Natural killer cell (primary cell): Measurements from ENCODE around the gene IL20. TPM values are rescaled to one million over a fixed set of nuclear protein-coding genes. Genes with fewer than 3 reads are reported as not detected.

Source experiments
- ATAC-seq, 3 donors: fragments of 150-1000 bp in 2 of 3; fragments of 200-7000 bp in 1 of 3; cut with Tn5 transposase; 1 replicate in 1 of 3; 2 replicates in 2 of 3; pipeline ENCODE4 v1.10.0; 2021; ENCODE audit warnings: mild to moderate bottlenecking in 2 of 3, moderate library complexity in 2 of 3
- DNase-seq, 2 donors: peaks; one replicate each; pipeline versions ENCODE4 v3.0.0 to v3.0.0-alpha.2; 2013 to 2021; ENCODE audit warnings: mixed read lengths in 1 of 2
- H3K27ac ChIP-seq: one replicate; pipeline ENCODE4 v1.5.1; 2013; ENCODE audit warnings: mild to moderate bottlenecking, low read length
- H3K27me3 ChIP-seq: one replicate; pipeline ENCODE4 v1.6.1; 2013; ENCODE audit warnings: low read length; ENCODE audit not compliant: control insufficient read depth, insufficient read depth
- H3K36me3 ChIP-seq: one replicate; pipeline ENCODE4 v1.6.1; 2013; ENCODE audit warnings: low read length; ENCODE audit not compliant: control insufficient read depth, insufficient read depth
- H3K4me1 ChIP-seq: one replicate; pipeline ENCODE4 v1.6.1; 2013; ENCODE audit warnings: low read length; ENCODE audit not compliant: control insufficient read depth, insufficient read depth
- H3K4me3 ChIP-seq: one replicate; pipeline ENCODE4 v1.5.1; 2013; ENCODE audit warnings: low read length
- H3K9me3 ChIP-seq: one replicate; pipeline ENCODE4 v1.6.1; 2013; ENCODE audit warnings: low read length; ENCODE audit not compliant: control insufficient read depth, insufficient read depth
- H3K27ac Mint-ChIP-seq, 2 donors: one replicate each; pipeline ENCODE4 v1.8.0; 2022; ENCODE audit warnings: mild to moderate bottlenecking in 2 of 2, mixed read lengths in 2 of 2, moderate library complexity in 1 of 2
- H3K27me3 Mint-ChIP-seq, 2 donors: one replicate each; pipeline ENCODE4 v1.8.0; 2022; ENCODE audit warnings: low read depth in 2 of 2, mixed read lengths in 2 of 2
- H3K36me3 Mint-ChIP-seq: one replicate; pipeline ENCODE4 v1.8.0; 2022; ENCODE audit warnings: mixed read lengths
- H3K4me1 Mint-ChIP-seq, 2 donors: one replicate each; pipeline ENCODE4 v1.8.0; 2022; ENCODE audit warnings: mixed read lengths in 2 of 2
- H3K4me3 Mint-ChIP-seq: one replicate; pipeline ENCODE4 v1.8.0; 2022; ENCODE audit warnings: mild to moderate bottlenecking, moderate library complexity, mixed read lengths
- H3K9me3 Mint-ChIP-seq, 2 donors: one replicate each; pipeline ENCODE4 v1.8.0; 2022; ENCODE audit warnings: mixed read lengths in 2 of 2
- WGBS: methylation state at CpG from one replicate; pipeline ENCODE4 v1.1.7; 2013; ENCODE audit warnings: missing lambda C conversion rate; ENCODE audit not compliant: insufficient coverage; 5-methylcytosine and 5-hydroxymethylcytosine counted together
- intact Hi-C: fragments of 100-400 bp; cut with micrococcal nuclease; formaldehyde crosslinking; loops from one replicate; pipeline ENCODE4 v1.14.2; 2022
- total RNA-seq, 4 donors: library from RNA; stranded (reverse); fragments of 120-200 nt in 1 of 4; gene quantifications; one replicate each; pipeline versions ENCODE4 v1.2.3 to v1.2.4, GENCODE V29; 2013 to 2022
- TF ChIP-seq, protein P1 (sequence below): fragments of 200-600 bp; IDR thresholded peaks from one replicate; pipeline ENCODE4 v1.8.0; 2022; ENCODE audit warnings: antibody characterized with exemption

Gene IL20
- total RNA-seq, 3 donors from 2014 or later (not counting 1 experiment from before 2014, with no cell fraction given) = not detected

DNA sequence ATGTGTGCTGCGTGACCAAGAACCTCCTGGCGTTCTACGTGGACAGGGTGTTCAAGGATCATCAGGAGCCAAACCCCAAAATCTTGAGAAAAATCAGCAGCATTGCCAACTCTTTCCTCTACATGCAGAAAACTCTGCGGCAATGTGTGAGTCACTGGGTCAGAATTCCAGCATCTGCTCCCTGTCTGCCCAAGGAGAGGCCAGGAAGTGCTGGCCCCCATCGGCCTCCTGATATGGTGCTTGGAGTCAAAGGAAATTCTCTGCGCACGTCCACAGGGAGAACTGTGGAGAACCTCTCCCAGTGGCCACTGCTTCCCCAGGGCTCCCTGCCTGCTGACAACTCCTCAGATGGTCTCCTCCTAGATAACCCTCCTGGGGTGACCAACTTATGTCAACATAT lies 25.6 kb upstream of the IL20 start:
- Mint-ChIP-seq H3K36me3 (no peaks in the 10 kb centered on the region), H3K4me3 (no peak overlapping the region), H3K9me3 (no peaks in the 10 kb centered on the region), H3K27me3 (peaks cover 0 to 6% of the 10 kb centered on the region in 2 donors), H3K27ac (no peak overlapping the region), H3K4me1 (no peaks in the 10 kb centered on the region)
- H3K4me3 ChIP-seq = no peak overlapping the region
- H3K36me3 ChIP-seq = no peaks in the 10 kb centered on the region
- peaks cover 4% of the 10 kb centered on the region for H3K4me1 ChIP-seq
- ATAC-seq (no peak), DNase-seq (no peak)
- no peaks in the 10 kb centered on the region for H3K27me3 ChIP-seq
- H3K27ac ChIP-seq = no peak overlapping the region
- intact Hi-C loops = no loop called here
- no peaks in the 10 kb centered on the region for H3K9me3 ChIP-seq
- 98% methylated on average over 7 of the region's 7 CpGs for WGBS
- TF ChIP-seq, protein P1, sequence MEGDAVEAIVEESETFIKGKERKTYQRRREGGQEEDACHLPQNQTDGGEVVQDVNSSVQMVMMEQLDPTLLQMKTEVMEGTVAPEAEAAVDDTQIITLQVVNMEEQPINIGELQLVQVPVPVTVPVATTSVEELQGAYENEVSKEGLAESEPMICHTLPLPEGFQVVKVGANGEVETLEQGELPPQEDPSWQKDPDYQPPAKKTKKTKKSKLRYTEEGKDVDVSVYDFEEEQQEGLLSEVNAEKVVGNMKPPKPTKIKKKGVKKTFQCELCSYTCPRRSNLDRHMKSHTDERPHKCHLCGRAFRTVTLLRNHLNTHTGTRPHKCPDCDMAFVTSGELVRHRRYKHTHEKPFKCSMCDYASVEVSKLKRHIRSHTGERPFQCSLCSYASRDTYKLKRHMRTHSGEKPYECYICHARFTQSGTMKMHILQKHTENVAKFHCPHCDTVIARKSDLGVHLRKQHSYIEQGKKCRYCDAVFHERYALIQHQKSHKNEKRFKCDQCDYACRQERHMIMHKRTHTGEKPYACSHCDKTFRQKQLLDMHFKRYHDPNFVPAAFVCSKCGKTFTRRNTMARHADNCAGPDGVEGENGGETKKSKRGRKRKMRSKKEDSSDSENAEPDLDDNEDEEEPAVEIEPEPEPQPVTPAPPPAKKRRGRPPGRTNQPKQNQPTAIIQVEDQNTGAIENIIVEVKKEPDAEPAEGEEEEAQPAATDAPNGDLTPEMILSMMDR = no peak

DNA sequence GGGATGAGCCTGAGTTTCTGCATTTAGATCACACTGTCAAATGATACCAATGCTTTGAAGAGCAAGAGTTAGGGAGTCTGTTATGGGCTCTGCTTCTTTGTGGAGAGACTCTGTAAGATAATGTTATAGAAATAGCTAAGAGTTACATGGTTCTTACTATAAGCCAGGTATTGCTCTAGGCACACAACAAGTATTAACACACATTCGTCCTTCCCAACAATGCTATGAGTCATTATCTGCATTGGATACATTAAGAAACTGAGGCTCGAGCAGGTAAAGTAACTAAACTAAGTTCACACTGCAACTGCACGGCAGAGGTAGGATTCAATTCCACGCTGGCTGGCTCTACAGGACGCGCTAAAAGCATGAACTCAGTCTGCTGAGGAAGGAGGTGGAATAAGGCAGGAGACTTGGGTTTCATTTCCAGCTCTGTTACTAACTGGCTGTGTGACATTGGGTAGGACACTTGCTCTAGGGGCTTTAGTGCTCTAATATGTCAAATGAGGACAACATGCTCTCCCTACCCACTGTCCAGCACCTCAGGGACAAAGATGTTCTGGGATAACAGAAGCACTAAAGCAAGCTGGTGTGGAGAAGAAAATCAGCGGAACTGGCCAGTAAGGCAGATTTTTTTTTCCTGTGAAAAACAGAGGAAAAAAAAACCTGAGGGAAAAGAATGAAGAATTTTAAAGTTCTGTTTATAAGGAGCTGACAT lies 23.7 kb upstream of the IL20 start:
- no peaks in the 10 kb centered on the region for H3K36me3 ChIP-seq
- TF ChIP-seq, protein P1 = no peak
- intact Hi-C loops = no loop called here
- Mint-ChIP-seq H3K4me3 (no peak overlapping the region), H3K36me3 (no peaks in the 10 kb centered on the region), H3K27me3 (peaks cover 0 to 3% of the 10 kb centered on the region in 2 donors), H3K4me1 (no peaks in the 10 kb centered on the region), H3K9me3 (no peaks in the 10 kb centered on the region), H3K27ac (no peak overlapping the region)
- H3K27ac ChIP-seq = no peak overlapping the region
- H3K9me3 ChIP-seq = no peaks in the 10 kb centered on the region
- H3K4me1 ChIP-seq = no peaks in the 10 kb centered on the region
- DNase-seq (no peak), ATAC-seq (no peak)
- H3K4me3 ChIP-seq = no peak overlapping the region
- no peaks in the 10 kb centered on the region for H3K27me3 ChIP-seq
- WGBS = 95% methylated on average over 7 of the region's 7 CpGs

DNA sequence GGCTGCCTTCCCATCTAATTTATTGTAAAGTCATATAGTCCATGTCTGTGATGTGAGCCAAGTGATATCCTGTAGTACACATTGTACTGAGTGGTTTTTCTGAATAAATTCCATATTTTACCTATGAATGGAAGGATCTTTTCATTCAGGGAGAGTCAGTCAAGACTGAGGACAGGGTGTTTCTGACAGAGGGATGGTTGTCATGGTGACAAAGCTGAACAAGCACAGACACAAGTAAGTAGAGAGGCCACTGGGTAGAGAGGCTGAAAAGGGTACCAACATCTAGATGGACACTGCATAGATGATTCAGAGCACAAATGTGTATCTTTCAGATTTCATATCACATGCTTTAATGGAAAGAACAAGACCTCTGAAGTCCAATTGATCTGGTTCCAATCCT lies 22.6 kb upstream of the IL20 start:
- TF ChIP-seq, protein P1 = no peak
- H3K27me3 Mint-ChIP-seq = peaks cover under 1% of the 10 kb centered on the region in 2 donors
- DNase-seq = no peak
- no peaks in the 10 kb centered on the region for H3K4me1 ChIP-seq
- intact Hi-C loops = no loop called here
- H3K27ac Mint-ChIP-seq = no peak overlapping the region
- no peaks in the 10 kb centered on the region for H3K9me3 Mint-ChIP-seq
- H3K27ac ChIP-seq = no peak overlapping the region
- H3K4me1 Mint-ChIP-seq = no peaks in the 10 kb centered on the region
- no peak overlapping the region for H3K4me3 Mint-ChIP-seq
- H3K27me3 ChIP-seq = no peaks in the 10 kb centered on the region
- H3K9me3 ChIP-seq = no peaks in the 10 kb centered on the region
- no peak for ATAC-seq
- no peaks in the 10 kb centered on the region for H3K36me3 Mint-ChIP-seq
- H3K4me3 ChIP-seq = no peak overlapping the region
- no peaks in the 10 kb centered on the region for H3K36me3 ChIP-seq

DNA sequence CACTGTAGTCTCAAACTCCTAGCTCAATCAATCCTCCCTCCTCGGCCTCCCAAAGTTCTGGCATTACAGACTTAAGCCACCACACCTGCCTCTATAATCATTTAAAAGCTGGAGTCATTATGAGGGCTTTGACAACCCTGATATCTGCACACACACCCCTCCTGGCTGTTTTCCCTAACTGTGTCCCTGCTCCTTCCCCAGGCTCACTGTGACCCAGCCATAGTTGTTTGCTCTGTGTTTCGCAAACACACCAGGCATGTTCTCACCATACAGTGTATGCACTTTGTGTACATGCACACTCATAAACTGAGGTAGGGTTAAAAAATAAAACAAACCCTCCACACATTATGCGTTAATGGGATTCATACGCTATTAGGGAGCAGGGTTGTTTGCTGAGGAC lies 21.8 kb upstream of the IL20 start:
- DNase-seq (no peak), ATAC-seq (no peak)
- Histone ChIP-seq H3K36me3 (no peaks in the 10 kb centered on the region), H3K27me3 (no peaks in the 10 kb centered on the region), H3K4me1 (no peaks in the 10 kb centered on the region), H3K9me3 (no peaks in the 10 kb centered on the region), H3K27ac (no peak overlapping the region), H3K4me3 (no peak overlapping the region)
- Mint-ChIP-seq H3K27me3 (peaks cover 4 to 9% of the 10 kb centered on the region in 2 donors), H3K4me3 (no peak overlapping the region), H3K27ac (no peak overlapping the region), H3K36me3 (no peaks in the 10 kb centered on the region), H3K4me1 (no peaks in the 10 kb centered on the region), H3K9me3 (no peaks in the 10 kb centered on the region)
- TF ChIP-seq, protein P1 = no peak
- intact Hi-C loops = no loop called here
- WGBS = 92% methylated on average over 4 of the region's 4 CpGs
